ENCODE results near the gene FAM120A.

FAM120A gene

DNA sequence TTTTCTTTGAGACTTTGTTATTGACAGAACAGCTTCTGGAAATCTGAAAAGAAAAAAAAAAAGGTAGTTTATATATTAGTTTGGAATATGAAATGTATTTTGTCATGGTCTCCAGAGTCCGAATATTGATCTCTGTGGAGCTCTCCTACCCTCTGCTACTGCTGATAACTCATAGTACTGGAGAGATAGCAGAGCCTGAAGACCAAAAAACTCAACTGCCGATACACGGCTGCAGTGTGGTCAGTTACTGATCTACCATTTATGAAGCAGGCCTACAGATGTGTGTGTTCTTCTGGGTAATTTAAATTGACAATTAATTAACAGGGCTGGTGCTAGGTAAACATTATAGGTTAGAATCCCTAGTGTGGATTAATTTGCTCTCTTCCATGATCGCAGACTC, 3.8 kb upstream of the FAM120A start:
- H3K4me3 ChIP-seq (replicated peaks; ENCODE audit: low read depth, low read length): no peak overlapping the region
- no peak for DNase-seq (ENCODE audit: extremely low read depth, low read depth)
- TF ChIP-seq, protein P1, sequence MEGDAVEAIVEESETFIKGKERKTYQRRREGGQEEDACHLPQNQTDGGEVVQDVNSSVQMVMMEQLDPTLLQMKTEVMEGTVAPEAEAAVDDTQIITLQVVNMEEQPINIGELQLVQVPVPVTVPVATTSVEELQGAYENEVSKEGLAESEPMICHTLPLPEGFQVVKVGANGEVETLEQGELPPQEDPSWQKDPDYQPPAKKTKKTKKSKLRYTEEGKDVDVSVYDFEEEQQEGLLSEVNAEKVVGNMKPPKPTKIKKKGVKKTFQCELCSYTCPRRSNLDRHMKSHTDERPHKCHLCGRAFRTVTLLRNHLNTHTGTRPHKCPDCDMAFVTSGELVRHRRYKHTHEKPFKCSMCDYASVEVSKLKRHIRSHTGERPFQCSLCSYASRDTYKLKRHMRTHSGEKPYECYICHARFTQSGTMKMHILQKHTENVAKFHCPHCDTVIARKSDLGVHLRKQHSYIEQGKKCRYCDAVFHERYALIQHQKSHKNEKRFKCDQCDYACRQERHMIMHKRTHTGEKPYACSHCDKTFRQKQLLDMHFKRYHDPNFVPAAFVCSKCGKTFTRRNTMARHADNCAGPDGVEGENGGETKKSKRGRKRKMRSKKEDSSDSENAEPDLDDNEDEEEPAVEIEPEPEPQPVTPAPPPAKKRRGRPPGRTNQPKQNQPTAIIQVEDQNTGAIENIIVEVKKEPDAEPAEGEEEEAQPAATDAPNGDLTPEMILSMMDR (IDR thresholded peaks at IDR 0.05; ENCODE audit: low read depth, low read length, missing control alignments): no peak

DNA sequence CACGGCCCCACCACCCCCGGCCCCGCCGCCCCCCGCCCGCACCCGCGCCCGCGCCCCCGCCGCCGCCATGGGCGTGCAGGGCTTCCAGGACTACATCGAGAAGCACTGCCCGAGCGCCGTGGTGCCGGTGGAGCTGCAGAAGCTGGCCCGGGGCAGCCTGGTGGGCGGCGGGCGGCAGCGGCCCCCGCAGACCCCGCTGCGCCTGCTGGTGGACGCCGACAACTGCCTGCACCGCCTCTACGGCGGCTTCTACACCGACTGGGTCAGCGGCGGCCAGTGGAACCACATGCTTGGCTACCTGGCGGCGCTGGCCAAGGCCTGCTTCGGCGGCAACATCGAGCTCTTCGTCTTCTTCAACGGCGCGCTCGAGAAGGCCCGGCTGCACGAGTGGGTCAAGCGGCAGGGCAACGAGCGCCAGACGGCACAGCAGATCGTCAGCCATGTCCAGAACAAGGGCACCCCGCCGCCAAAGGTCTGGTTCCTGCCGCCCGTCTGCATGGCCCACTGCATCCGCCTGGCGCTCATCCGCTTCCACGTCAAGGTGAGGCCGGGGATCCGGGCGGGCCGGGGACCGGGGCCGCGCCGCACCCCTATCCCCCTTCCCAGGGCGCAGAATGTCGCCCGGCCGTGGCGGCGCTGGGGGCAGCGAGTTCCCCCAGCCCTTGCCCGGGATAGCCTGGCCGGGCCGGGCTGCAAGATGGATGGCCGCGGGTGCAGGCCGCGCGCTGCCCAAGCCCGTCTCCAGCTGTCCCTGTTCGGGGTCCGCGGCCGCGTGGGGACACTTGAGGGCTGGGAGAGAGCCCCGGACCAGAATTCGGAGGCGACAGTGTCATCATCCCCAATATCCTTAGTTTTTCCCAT, 594 bp downstream of the FAM120A start:
- TF ChIP-seq, protein P1 (IDR thresholded peaks at IDR 0.05; ENCODE audit: low read depth, low read length, missing control alignments): no peak
- DNase-seq (ENCODE audit: extremely low read depth, low read depth): no peak
- peak overlapping the region; percentile 89 for H3K4me3 ChIP-seq (replicated peaks; ENCODE audit: low read depth, low read length)

DNA sequence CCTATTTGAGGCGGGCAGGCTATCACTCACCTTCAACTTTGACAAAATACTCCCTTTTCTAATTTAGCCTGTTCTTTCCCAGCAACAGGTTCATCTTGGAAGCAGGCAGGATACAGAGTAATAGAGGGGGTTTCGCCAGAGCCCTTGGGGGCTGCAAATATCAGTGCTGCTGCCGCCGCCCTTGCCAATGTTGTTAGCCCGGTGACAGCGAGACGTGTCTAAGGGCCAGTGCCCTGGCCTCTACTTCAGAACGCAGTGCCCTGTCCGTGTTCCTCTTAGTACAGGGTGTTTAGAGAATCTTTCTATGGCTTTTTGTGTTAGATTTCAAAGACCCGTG, 1.2 kb downstream of the FAM120A start:
- TF ChIP-seq, protein P1 (IDR thresholded peaks at IDR 0.05; ENCODE audit: low read depth, low read length, missing control alignments): no peak
- peak overlapping the region; percentile 89 for H3K4me3 ChIP-seq (replicated peaks; ENCODE audit: low read depth, low read length)
- no peak for DNase-seq (ENCODE audit: extremely low read depth, low read depth)

DNA sequence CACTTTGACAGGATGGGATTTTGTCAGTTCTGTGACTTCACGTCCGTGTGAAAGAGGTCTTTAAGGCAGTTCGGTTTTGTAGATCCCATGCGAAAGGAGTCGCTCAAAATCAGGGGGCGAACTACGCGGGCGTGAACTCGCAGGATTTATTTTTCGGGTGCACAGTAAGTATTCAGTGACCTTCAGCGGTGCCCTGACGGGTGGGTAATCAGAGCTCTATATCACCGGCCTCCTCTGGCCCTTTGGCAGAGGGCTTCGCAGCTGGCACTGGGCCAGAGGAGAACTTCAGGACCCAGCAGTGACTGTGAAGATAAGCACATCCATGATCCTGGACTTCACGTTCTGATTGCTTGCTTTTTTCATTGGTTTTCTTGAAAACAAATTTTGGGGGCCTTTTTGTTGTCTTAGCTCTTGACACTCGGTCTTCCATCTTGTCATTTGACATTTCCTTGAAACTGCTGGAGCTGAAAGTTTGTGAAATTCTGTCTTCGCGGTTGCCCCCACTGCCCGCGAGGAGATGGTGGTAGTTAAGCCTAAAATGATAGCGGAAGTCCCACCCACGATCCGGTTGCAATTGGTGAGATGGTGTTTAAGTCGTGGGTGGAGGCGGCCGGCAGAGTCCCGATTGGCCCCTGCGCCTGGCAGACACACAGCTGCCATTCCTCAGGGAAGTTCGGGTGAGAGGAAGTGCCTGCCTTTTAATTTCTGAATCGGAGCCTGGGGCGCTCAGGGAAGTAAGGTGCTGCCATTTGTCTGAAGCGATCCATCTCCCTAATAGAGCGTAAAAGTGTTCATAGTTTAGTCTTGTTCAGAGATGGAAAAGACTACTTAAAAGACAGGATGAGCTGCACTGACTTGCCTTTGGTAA, 1.8 kb downstream of the FAM120A start, which contains the start of gene FAM120AOS:
Gene FAM120AOS (minus strand): TSS at position 535 of the 868 bp plus-strand sequence. CDS start 872 bp downstream, outside the sequence.
- peak; percentile 78 for DNase-seq (ENCODE audit: extremely low read depth, low read depth)
- TF ChIP-seq, protein P1 (IDR thresholded peaks at IDR 0.05; ENCODE audit: low read depth, low read length, missing control alignments): no peak
- peak within 1 kb of the TSS; percentile 89 for H3K4me3 ChIP-seq (replicated peaks; ENCODE audit: low read depth, low read length)

DNA sequence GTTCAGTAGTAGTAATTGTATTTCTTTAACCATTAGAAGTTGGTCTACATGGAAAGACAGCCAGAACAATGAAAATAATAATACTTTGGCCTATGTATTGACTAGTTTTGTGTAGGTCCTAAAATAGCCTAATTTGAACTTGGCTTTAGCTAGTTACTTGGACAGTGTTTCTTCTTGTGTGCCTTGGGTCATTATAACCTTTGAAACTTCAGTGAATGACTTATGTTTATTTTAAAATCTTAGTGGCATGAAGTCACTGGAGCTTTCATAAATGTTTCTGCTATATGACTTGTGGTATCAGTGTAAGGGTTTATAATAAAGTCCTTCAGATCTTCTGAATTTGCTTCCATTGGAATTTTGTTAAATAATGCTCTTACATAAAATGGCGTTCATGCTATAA, 4.5 kb downstream of the FAM120A start:
- no peak for DNase-seq (ENCODE audit: extremely low read depth, low read depth)
- no peak overlapping the region for H3K4me3 ChIP-seq (replicated peaks; ENCODE audit: low read depth, low read length)
- TF ChIP-seq, protein P1 (IDR thresholded peaks at IDR 0.05; ENCODE audit: low read depth, low read length, missing control alignments): no peak

DNA sequence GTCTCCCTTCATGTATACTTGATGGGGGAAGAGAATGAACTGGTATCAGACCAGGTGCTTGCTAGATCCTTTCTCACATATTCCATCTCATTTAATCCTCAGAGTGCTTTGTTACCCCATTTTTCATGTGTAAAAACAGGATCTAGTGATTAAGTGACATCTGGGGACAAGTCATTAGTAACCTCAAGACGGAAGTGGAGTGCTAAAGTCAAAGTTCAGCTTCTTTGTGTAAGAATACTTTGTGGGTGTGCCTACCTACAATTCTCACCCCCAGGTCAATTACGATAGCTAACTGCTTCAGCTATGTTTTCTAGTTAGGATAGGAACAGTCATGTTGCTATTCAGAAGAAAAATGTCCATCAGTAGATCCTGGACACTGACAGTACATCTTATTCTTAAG, 5.0 kb downstream of the FAM120A start:
- no peak for DNase-seq (ENCODE audit: extremely low read depth, low read depth)
- TF ChIP-seq, protein P1 (IDR thresholded peaks at IDR 0.05; ENCODE audit: low read depth, low read length, missing control alignments): no peak
- H3K4me3 ChIP-seq (replicated peaks; ENCODE audit: low read depth, low read length): no peak overlapping the region

All from HFF-Myc (cell line).